Stimulated activated CD8-positive, alpha-beta memory T cell treated with anti-CD3 and anti-CD28 coated beads, Interleukin-4, amount 100 ng/mL, for 4 hours (primary cell): ENCODE results near the gene MAN2A1.

Experiments used
- DNase-seq, 2 donors: peaks; one replicate each; pipeline ENCODE4 v3.0.0-alpha.2; 2020; ENCODE audit warnings: low read depth in 2 of 2, low spot score in 1 of 2

The MAN2A1 gene

GRCh38 chr5:109678447-109678846 is 11.3 kb upstream of the MAN2A1 start:
- DNase-seq, result no peak

- no peak for DNase-seq
Observed at GRCh38 chr5:109681763-109682162, 8.0 kb upstream of the MAN2A1 start.

- no peak for DNase-seq
Observed at GRCh38 chr5:109682383-109682782, 7.3 kb upstream of the MAN2A1 start.

- no peak for DNase-seq
Observed at GRCh38 chr5:109685916-109686315, 3.8 kb upstream of the MAN2A1 start.

- DNase-seq, result no peak
Observed at GRCh38 chr5:109688630-109688969, 1.1 kb upstream of the MAN2A1 start.

GRCh38 chr5:109688970-109689739 is 572 bp upstream of the MAN2A1 start:
- DNase-seq, result peak; percentile 43

GRCh38 chr5:109690242-109690974 is 681 bp downstream of the MAN2A1 start:
- DNase-seq, result peak in 1 of 2 donors; percentile 5

GRCh38 chr5:109690975-109691574 is 1.3 kb downstream of the MAN2A1 start:
- peak in 1 of 2 donors; percentile 3 for DNase-seq

- no peak for DNase-seq
Observed at GRCh38 chr5:109691996-109692395, 2.3 kb downstream of the MAN2A1 start.

GRCh38 chr5:109692852-109693251 is 3.1 kb downstream of the MAN2A1 start:
- no peak for DNase-seq

GRCh38 chr5:109693535-109694400 is 4.0 kb downstream of the MAN2A1 start:
- no peak for DNase-seq

- no peak for DNase-seq
Observed at GRCh38 chr5:109694451-109694891, 4.7 kb downstream of the MAN2A1 start.

GRCh38 chr5:109695005-109695926 is 5.5 kb downstream of the MAN2A1 start:
- DNase-seq, result no peak

GRCh38 chr5:109697339-109697738 is 7.6 kb downstream of the MAN2A1 start:
- no peak for DNase-seq

GRCh38 chr5:109700516-109701153 is 10.9 kb downstream of the MAN2A1 start:
- DNase-seq, result no peak

- no peak for DNase-seq
Observed at GRCh38 chr5:109701252-109701651, 11.5 kb downstream of the MAN2A1 start.

GRCh38 chr5:109701792-109702191 is 12.1 kb downstream of the MAN2A1 start:
- no peak for DNase-seq

GRCh38 chr5:109703166-109703565 is 13.4 kb downstream of the MAN2A1 start:
- no peak for DNase-seq

- no peak for DNase-seq
Observed at GRCh38 chr5:109703829-109704228, 14.1 kb downstream of the MAN2A1 start.
